Stimulated activated naive B cell treated with anti-CD40 and anti-IgM and Interleukin-4, amounts not matched to agents 10 μg/mL and 1 μg/mL and 100 μg/mL, for 72 hours (primary cell): ENCODE results near the gene DEFB124.
"Not testable (repeated sequence)": the region's sequence is repeated elsewhere in the genome, so short reads cannot be mapped to it uniquely, and the experiment has no call there.

Experiments
- ATAC-seq, 2 donors: fragments of 150-1000 bp; cut with Tn5 transposase; replicated peaks; 2 replicates each; pipeline ENCODE4 v1.10.0; 2021; ENCODE audit warnings: moderate library complexity in 1 of 2
- DNase-seq: peaks from one replicate; pipeline ENCODE4 v3.0.0; 2021
- H3K27ac Mint-ChIP-seq: one replicate; pipeline ENCODE4 v1.8.0; 2022; ENCODE audit warnings: mild to moderate bottlenecking, mixed read lengths
- H3K27me3 Mint-ChIP-seq, 2 donors: one replicate each; pipeline ENCODE4 v1.8.0; 2022; ENCODE audit warnings: mixed read lengths in 2 of 2
- H3K36me3 Mint-ChIP-seq, 2 donors: one replicate each; pipeline ENCODE4 v1.8.0; 2022; ENCODE audit warnings: mixed read lengths in 2 of 2, mild to moderate bottlenecking in 1 of 2
- H3K4me1 Mint-ChIP-seq, 2 donors: one replicate each; pipeline ENCODE4 v1.8.0; 2022; ENCODE audit warnings: mixed read lengths in 2 of 2, mild to moderate bottlenecking in 1 of 2
- H3K4me3 Mint-ChIP-seq, 2 donors: one replicate each; pipeline ENCODE4 v1.8.0; 2022; ENCODE audit warnings: mild to moderate bottlenecking in 2 of 2, mixed read lengths in 2 of 2, moderate library complexity in 1 of 2
- H3K9me3 Mint-ChIP-seq, 2 donors: one replicate each; pipeline ENCODE4 v1.8.0; 2022; ENCODE audit warnings: mixed read lengths in 2 of 2, mild to moderate bottlenecking in 1 of 2

Gene DEFB124

DNA sequence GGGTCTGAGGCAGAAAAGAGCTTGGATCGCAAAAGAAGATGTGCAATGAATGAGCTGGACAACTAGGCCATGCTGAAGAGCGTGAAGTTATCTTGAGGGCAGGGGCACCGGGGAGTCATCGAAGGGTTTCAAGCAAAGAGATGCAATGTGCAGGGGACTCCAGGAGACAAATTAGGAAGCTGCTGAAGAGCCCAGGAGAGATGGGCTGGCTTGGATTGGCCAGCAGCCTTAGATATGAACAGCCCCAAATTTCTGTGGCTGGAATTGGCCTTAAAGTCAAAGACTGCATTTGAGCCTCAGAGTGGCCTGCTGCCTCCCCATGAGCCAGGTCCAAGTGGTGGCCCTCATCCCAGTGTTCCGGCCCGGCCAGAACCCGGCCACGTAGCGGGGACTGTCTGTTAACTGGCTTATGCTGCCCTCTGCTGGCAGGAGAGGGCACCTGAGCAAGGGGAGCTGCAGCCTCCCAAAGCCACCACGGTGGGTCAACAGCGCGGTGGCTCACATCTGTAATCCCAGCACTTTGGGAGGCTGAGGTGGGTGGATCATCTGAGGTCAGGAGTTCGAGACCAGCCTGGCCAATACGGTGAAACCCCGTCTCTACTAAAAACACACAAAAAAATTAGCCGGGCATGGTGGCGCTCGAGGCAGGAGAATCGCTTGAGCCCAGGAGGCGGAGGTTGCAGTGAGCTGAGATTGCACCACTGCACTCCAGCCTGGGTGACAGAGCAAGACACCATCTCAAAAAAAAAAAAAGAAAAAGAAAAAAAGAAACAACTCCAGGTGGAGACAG lies 28.2 kb upstream of the DEFB124 start:
- H3K9me3 Mint-ChIP-seq, H3K4me3 Mint-ChIP-seq, H3K36me3 Mint-ChIP-seq, H3K4me1 Mint-ChIP-seq: not testable (repeated sequence)
- ATAC-seq (peak; percentile 97 to 100), DNase-seq (peak; percentile 64)
- Mint-ChIP-seq H3K27ac (peak overlapping the region; percentile 25), H3K27me3 (peaks cover 31 to 40% of the 10 kb centered on the region in 2 donors)

GRCh38 chr20:31500527-31500926 lies 25.6 kb upstream of the DEFB124 start:
- no peak for DNase-seq
- no peak overlapping the region for H3K27ac Mint-ChIP-seq
- H3K36me3 Mint-ChIP-seq: no peaks in the 10 kb centered on the region
- no peak overlapping the region for H3K4me3 Mint-ChIP-seq
- no peak for ATAC-seq
- no peaks in the 10 kb centered on the region for H3K4me1 Mint-ChIP-seq
- H3K27me3 Mint-ChIP-seq: peaks cover 42 to 58% of the 10 kb centered on the region in 2 donors
- H3K9me3 Mint-ChIP-seq: no peaks in the 10 kb centered on the region

DNA sequence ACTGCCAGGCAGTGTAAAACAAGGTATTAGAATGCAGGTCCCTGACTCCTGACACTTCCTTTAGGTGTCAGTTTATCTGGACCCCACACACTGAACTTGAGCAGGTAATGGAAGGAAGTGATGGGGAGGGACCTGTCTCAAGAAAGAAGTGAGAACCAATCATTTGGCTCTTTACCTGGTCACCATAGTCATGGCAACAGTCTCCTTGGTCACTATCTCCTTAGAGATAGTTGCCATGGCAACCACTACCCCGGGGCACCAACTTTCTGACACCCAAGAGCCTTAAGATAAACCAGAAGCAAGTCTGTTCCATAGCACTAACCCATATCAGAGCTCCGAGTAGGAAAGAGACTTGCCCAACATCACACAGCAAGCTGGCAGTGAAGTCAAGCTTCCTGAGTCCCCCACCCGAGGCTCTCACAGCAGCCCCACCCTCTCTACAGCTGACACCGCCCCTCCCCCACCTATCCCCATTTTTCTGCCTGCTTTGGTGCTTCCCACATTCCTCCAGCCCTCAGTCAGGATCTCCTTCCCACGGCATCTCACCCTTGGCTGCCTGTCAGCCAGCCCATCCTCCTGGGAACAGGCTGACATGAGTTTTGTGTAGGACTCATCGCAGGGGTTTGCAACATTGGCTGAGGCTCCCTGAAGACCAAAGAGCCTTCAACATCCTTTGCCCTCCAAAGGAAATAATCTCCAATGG lies 23.1 kb upstream of the DEFB124 start:
- Mint-ChIP-seq H3K4me3 (no peak overlapping the region), H3K9me3 (no peaks in the 10 kb centered on the region), H3K36me3 (no peaks in the 10 kb centered on the region), H3K4me1 (no peaks in the 10 kb centered on the region), H3K27ac (no peak overlapping the region), H3K27me3 (peaks cover 45 to 47% of the 10 kb centered on the region in 2 donors)
- ATAC-seq (no peak), DNase-seq (no peak)

GRCh38 chr20:31496761-31497295 lies 21.9 kb upstream of the DEFB124 start:
- H3K27me3 Mint-ChIP-seq: peaks cover 37 to 46% of the 10 kb centered on the region in 2 donors
- DNase-seq: no peak
- H3K27ac Mint-ChIP-seq: no peak overlapping the region
- no peaks in the 10 kb centered on the region for H3K9me3 Mint-ChIP-seq
- H3K36me3 Mint-ChIP-seq: no peaks in the 10 kb centered on the region
- H3K4me1 Mint-ChIP-seq: no peaks in the 10 kb centered on the region
- no peak for ATAC-seq
- no peak overlapping the region for H3K4me3 Mint-ChIP-seq

DNA sequence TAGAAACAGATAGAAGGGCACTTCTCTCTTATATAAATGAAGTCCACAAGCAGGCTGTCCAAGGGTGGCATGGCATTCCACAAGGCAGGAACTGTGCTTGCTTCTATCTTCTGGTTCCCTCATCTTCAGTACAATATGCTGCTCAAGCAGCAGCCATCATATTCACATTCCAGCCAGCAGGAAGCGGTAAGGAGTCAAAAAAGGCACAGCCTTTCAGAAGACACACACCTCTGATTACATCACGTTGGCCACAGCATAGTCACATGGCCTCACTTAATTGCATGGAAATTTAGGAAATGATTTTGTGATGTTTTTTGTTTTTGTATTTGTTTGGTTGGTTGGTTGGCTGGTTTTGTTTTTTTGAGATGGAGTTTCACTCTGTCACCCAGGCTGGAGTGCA lies 19.2 kb upstream of the DEFB124 start:
- Mint-ChIP-seq H3K27ac (no peak overlapping the region), H3K27me3 (peaks cover 33 to 39% of the 10 kb centered on the region in 2 donors), H3K36me3 (no peaks in the 10 kb centered on the region), H3K4me3 (no peak overlapping the region), H3K4me1 (no peaks in the 10 kb centered on the region), H3K9me3 (no peaks in the 10 kb centered on the region)
- no peak for DNase-seq
- no peak for ATAC-seq

- no peak for ATAC-seq
- Mint-ChIP-seq H3K27ac (no peak overlapping the region), H3K4me3 (no peak overlapping the region), H3K27me3 (peaks cover 22 to 26% of the 10 kb centered on the region in 2 donors), H3K4me1 (peaks cover 0 to 6% of the 10 kb centered on the region in 2 donors), H3K36me3 (no peaks in the 10 kb centered on the region), H3K9me3 (no peaks in the 10 kb centered on the region)
- DNase-seq: no peak
These were observed 15.8 kb upstream of the DEFB124 start for GRCh38 chr20:31490752-31491151.

- Mint-ChIP-seq H3K9me3 (no peaks in the 10 kb centered on the region), H3K36me3 (peaks cover 0 to 3% of the 10 kb centered on the region in 2 donors), H3K4me1 (peaks cover 2 to 11% of the 10 kb centered on the region in 2 donors), H3K27me3 (peaks cover 32 to 36% of the 10 kb centered on the region in 2 donors), H3K27ac (no peak overlapping the region), H3K4me3 (no peak overlapping the region)
- DNase-seq (no peak), ATAC-seq (no peak)
These were observed 14.2 kb upstream of the DEFB124 start for GRCh38 chr20:31489152-31489551.

GRCh38 chr20:31488115-31488514 lies 13.2 kb upstream of the DEFB124 start:
- no peak overlapping the region for H3K4me3 Mint-ChIP-seq
- peaks cover 2 to 11% of the 10 kb centered on the region in 2 donors for H3K4me1 Mint-ChIP-seq
- H3K27me3 Mint-ChIP-seq: peaks cover 34 to 40% of the 10 kb centered on the region in 2 donors
- ATAC-seq (no peak), DNase-seq (no peak)
- H3K9me3 Mint-ChIP-seq: peaks cover 0 to 1% of the 10 kb centered on the region in 2 donors
- H3K36me3 Mint-ChIP-seq: peaks cover 0 to 3% of the 10 kb centered on the region in 2 donors
- H3K27ac Mint-ChIP-seq: no peak overlapping the region

DNA sequence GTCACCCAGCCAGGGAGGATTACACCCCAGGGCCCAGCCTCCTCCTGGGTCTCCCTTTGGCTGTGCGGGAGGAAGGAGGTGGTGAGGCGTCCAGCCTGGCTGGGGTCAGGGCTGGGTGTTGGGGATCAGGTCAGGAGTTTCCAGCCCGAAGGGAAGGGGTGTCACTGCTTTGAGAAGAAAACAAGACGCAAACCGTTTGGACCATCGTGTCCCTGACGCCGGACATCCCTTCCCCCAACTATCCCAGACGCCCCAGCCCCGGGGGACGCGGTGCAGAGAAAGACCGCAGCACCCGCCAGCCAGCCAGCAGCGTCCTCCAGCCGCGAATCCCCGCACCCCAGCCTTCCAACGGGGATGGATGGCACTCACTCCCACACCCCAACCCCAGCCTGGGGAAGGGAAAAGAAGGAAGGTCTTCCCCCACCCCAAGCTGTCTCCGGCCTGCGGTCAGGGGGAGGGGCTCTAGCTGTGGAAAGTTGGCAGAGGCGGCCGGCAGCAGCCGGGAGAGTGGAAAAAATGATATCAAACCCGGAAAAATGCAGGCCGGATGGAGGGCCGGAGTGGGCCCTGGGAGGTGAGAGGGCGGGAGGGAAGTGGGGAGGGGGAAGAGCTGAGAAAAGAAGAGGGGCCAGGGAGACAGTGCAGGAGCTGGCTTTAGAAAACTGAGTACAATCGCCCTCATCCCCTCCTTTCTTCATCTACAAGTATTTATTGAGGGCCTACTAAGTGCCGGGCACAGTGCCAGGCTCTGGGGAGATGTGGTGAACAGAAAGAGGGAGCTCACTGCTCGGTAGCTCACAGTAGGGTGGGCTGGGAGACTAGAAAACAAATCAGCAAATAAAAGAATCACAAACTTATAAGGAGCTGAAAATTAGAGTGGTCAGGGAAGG lies 10.8 kb upstream of the DEFB124 start:
- Mint-ChIP-seq H3K4me3 (peak overlapping the region in 1 of 2 donors; percentile 26), H3K27me3 (peaks cover 45 to 61% of the 10 kb centered on the region in 2 donors), H3K4me1 (peaks cover 2 to 11% of the 10 kb centered on the region in 2 donors), H3K27ac (peak overlapping the region; percentile 15), H3K36me3 (peaks cover 0 to 6% of the 10 kb centered on the region in 2 donors), H3K9me3 (peaks cover 0 to 1% of the 10 kb centered on the region in 2 donors)
- DNase-seq (no peak), ATAC-seq (peak in 1 of 2 donors; percentile 18)

- ATAC-seq (no peak), DNase-seq (no peak)
- no peak overlapping the region for H3K4me3 Mint-ChIP-seq
- peaks cover 0 to 6% of the 10 kb centered on the region in 2 donors for H3K36me3 Mint-ChIP-seq
- peaks cover 0 to 1% of the 10 kb centered on the region in 2 donors for H3K9me3 Mint-ChIP-seq
- H3K4me1 Mint-ChIP-seq: peaks cover 2 to 11% of the 10 kb centered on the region in 2 donors
- H3K27me3 Mint-ChIP-seq: peaks cover 50 to 62% of the 10 kb centered on the region in 2 donors
- no peak overlapping the region for H3K27ac Mint-ChIP-seq
These were observed 9.1 kb upstream of the DEFB124 start for GRCh38 chr20:31484001-31484400.

DNA sequence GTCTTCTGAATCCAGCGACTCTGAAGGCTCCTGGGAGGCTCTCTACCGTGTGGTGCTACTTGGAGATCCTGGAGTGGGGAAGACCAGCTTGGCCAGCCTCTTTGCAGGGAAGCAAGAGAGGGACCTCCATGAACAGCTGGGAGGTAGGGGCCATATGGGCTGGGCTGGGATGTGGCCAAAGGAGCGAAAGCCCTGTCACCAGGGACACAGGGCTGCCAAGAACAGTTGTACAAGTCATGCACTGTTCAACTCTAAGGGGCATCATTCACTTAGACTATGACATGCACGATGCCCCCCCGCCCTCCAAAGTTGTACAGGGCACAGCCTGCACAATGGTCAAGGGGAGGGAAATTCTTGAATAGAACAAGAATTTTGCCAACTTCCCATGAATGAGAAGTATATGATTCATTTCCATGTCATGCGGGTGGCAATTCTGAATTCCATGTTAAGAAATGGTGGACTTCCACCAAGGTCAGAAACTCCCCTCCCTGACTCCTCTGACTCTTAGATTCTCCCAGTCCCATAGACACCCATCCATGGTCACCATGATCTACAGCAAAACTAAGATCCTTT lies 1.8 kb upstream of the DEFB124 start:
- no peak for ATAC-seq
- no peak for DNase-seq
- peaks cover 4% of the 10 kb centered on the region in 2 donors for H3K36me3 Mint-ChIP-seq
- H3K27ac Mint-ChIP-seq: no peak overlapping the region
- peaks cover 18 to 32% of the 10 kb centered on the region in 2 donors for H3K4me1 Mint-ChIP-seq
- H3K9me3 Mint-ChIP-seq: peaks cover 2 to 4% of the 10 kb centered on the region in 2 donors
- no peak overlapping the region for H3K4me3 Mint-ChIP-seq
- peaks cover 61 to 62% of the 10 kb centered on the region in 2 donors for H3K27me3 Mint-ChIP-seq

- H3K4me3 Mint-ChIP-seq: no peak overlapping the region
These were observed 1.3 kb upstream of the DEFB124 start for GRCh38 chr20:31476294-31476585.

GRCh38 chr20:31475472-31476293 lies 756 bp upstream of the DEFB124 start:
- DNase-seq (no peak), ATAC-seq (no peak)
- Mint-ChIP-seq H3K4me1 (peaks cover 18 to 32% of the 10 kb centered on the region in 2 donors), H3K36me3 (peaks cover 2 to 4% of the 10 kb centered on the region in 2 donors), H3K27me3 (peaks cover 51 to 54% of the 10 kb centered on the region in 2 donors), H3K4me3 (peak overlapping the region in 1 of 2 donors; percentile 32), H3K27ac (no peak overlapping the region), H3K9me3 (peaks cover 2 to 4% of the 10 kb centered on the region in 2 donors)

More at GRCh38 chr20:31476294-31476585, 1.3 kb upstream of the DEFB124 start:
- Mint-ChIP-seq H3K4me1 (peaks cover 18 to 32% of the 10 kb centered on the region in 2 donors), H3K36me3 (peaks cover 3 to 4% of the 10 kb centered on the region in 2 donors), H3K9me3 (peaks cover 2 to 4% of the 10 kb centered on the region in 2 donors), H3K27me3 (peaks cover 56 to 57% of the 10 kb centered on the region in 2 donors), H3K27ac (no peak overlapping the region)
- DNase-seq: no peak
- no peak for ATAC-seq
